Neural progenitor cell (in vitro differentiated cells): ENCODE results near the gene WNT3A.

Source experiments
- EZH2 ChIP-seq: fragments of 200-600 bp; sonication (generic); IDR thresholded peaks from 2 replicates; pipeline ENCODE4 v1.6.1; 2017; ENCODE audit warnings: antibody characterized with exemption, mild to moderate bottlenecking, moderate library complexity
- EZH2phosphoT487 ChIP-seq: fragments of 200-600 bp; sonication (generic); IDR thresholded peaks from 2 replicates; pipeline ENCODE4 v1.6.1; 2017; ENCODE audit warnings: antibody characterized with exemption
- TF ChIP-seq, protein P1 (sequence below): fragments of 200-600 bp; sonication (generic); IDR thresholded peaks from 2 replicates; pipeline ENCODE4 v1.5.1; 2017; ENCODE audit warnings: antibody characterized with exemption, mild to moderate bottlenecking

DNA sequence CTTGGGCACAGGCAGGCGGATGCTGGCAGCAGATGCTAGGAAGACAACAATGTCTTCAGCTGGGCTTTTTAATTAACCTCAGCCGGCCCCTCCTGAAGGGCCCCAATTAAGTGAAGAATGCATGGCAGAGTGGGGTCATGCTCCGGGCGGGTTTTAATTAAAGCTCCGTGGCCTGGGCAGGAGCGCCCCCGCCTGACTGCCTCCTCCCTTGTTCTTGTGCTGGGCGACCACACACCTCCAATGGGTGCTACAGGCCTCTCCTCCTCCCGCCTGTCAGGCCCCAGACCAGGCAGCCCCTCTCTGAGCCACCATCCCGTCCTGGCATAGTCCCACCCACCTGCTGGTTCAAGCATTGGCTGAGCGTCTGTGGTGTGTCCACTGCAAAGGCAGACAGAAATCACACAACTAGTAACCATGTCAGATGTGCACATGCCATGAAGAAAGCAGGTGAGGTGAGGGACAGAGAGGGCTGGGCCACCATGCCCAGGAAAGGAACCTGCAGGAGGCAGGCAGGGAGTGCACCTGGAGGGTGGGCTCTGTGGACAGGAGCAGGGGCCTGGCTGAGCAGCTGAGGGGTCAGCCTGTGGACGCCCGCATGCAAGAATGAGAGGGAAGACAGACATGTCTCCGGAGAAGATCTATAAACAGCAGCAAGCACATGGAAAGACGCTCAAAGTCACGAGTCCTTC, 67.2 kb downstream of the WNT3A start:
- TF ChIP-seq, protein P1, sequence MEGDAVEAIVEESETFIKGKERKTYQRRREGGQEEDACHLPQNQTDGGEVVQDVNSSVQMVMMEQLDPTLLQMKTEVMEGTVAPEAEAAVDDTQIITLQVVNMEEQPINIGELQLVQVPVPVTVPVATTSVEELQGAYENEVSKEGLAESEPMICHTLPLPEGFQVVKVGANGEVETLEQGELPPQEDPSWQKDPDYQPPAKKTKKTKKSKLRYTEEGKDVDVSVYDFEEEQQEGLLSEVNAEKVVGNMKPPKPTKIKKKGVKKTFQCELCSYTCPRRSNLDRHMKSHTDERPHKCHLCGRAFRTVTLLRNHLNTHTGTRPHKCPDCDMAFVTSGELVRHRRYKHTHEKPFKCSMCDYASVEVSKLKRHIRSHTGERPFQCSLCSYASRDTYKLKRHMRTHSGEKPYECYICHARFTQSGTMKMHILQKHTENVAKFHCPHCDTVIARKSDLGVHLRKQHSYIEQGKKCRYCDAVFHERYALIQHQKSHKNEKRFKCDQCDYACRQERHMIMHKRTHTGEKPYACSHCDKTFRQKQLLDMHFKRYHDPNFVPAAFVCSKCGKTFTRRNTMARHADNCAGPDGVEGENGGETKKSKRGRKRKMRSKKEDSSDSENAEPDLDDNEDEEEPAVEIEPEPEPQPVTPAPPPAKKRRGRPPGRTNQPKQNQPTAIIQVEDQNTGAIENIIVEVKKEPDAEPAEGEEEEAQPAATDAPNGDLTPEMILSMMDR, result peak; percentile 48
- no peak for TF ChIP-seq EZH2phosphoT487
- TF ChIP-seq EZH2, result peak; percentile 59
